ENCODE data around the gene NFIL3.

GRCh38 chr9:91451431-91452270 is 28.0 kb upstream of the NFIL3 start:
- TF ChIP-seq CTCF (conservative IDR thresholded peaks at IDR 0.05; ENCODE audit: low read depth, low read length) (no peak), CEBPB (IDR thresholded peaks at IDR 0.05; ENCODE audit: low read depth, low read length) (no peak), RFX5 (IDR thresholded peaks at IDR 0.05; ENCODE audit: low read depth, low read length) (no peak), SMC3 (IDR thresholded peaks at IDR 0.05; ENCODE audit: low read depth, low read length) (no peak), NFE2L2 (IDR thresholded peaks at IDR 0.05; ENCODE audit: low read depth, low read length) (no peak), MXI1 (IDR thresholded peaks at IDR 0.05; ENCODE audit: borderline replicate concordance, low read depth, low read length) (no peak), POLR2A (IDR thresholded peaks at IDR 0.05; ENCODE audit: low read depth, low read length) (no peak)
